IMR-90 (cell line): ENCODE data around the gene GNA14.
"Not testable (repeated sequence)": the region's sequence is repeated elsewhere in the genome, so short reads cannot be mapped to it uniquely, and the experiment has no call there.

Experiments used
- BHLHE40 ChIP-seq: fragments of 150-350 bp; IDR thresholded peaks from 2 replicates; pipeline ENCODE4 v1.6.1; 2016; ENCODE audit warnings: mild to moderate bottlenecking, low read depth, low read length
- CEBPB ChIP-seq: IDR thresholded peaks from 2 replicates; pipeline ENCODE4 v1.6.1; 2012; ENCODE audit warnings: low read depth, low read length, improper control_type of control experiment
- POLR2A ChIP-seq: IDR thresholded peaks from 2 replicates; pipeline ENCODE4 v1.6.1; 2012; ENCODE audit warnings: mild to moderate bottlenecking, low read depth, low read length
- RAD21 ChIP-seq: IDR thresholded peaks from 2 replicates; pipeline ENCODE4 v1.6.1; 2012; ENCODE audit warnings: low read length, improper control_type of control experiment
- RFX5 ChIP-seq: IDR thresholded peaks from 2 replicates; pipeline ENCODE4 v1.8.0; 2012; ENCODE audit warnings: low read depth, mild to moderate bottlenecking, low read length, moderate library complexity
- SMC3 ChIP-seq: fragments of 150-350 bp; IDR thresholded peaks from 2 replicates; pipeline ENCODE4 v1.6.1; 2016; ENCODE audit warnings: low read depth, mild to moderate bottlenecking, antibody characterized with exemption, low read length, moderate library complexity
- TF ChIP-seq, protein P1 (sequence below): conservative IDR thresholded peaks from 2 replicates; pipeline ENCODE4 v1.5.1; 2012; ENCODE audit warnings: mild to moderate bottlenecking, low read depth, low read length, improper control_type of control experiment
- TF ChIP-seq, protein P2 (sequence below): fragments of 150-350 bp; IDR thresholded peaks from 2 replicates; pipeline ENCODE4 v1.6.1; 2016; ENCODE audit warnings: low read depth, mild to moderate bottlenecking, low read length, moderate library complexity, borderline replicate concordance
- TF ChIP-seq, protein P3 (sequence below): fragments of 150-350 bp; IDR thresholded peaks from 2 replicates; pipeline ENCODE4 v1.6.1; 2017; ENCODE audit warnings: mild to moderate bottlenecking, antibody characterized with exemption, low read length, low read depth

DNA sequence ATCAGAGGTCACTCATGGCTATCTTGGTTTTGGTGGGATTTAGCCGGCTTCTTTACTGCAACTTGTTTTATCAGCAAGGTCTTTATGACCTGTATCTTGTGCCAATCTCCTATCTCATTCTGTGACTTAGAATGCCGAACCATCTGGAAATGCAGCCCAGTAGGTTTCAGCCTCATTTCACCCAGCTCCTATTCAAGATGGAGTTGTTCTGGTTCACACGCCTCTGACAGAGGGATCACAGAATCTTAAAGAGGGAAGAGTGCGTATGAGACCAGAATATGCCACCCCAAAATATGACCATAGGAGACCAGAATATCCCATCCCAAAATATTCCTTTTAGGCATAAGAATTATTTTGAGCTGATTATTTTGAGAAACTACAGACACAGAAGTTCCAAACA, 63.2 kb downstream of the GNA14 start:
- TF ChIP-seq, protein P1, sequence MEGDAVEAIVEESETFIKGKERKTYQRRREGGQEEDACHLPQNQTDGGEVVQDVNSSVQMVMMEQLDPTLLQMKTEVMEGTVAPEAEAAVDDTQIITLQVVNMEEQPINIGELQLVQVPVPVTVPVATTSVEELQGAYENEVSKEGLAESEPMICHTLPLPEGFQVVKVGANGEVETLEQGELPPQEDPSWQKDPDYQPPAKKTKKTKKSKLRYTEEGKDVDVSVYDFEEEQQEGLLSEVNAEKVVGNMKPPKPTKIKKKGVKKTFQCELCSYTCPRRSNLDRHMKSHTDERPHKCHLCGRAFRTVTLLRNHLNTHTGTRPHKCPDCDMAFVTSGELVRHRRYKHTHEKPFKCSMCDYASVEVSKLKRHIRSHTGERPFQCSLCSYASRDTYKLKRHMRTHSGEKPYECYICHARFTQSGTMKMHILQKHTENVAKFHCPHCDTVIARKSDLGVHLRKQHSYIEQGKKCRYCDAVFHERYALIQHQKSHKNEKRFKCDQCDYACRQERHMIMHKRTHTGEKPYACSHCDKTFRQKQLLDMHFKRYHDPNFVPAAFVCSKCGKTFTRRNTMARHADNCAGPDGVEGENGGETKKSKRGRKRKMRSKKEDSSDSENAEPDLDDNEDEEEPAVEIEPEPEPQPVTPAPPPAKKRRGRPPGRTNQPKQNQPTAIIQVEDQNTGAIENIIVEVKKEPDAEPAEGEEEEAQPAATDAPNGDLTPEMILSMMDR, result not testable (repeated sequence)
- not testable (repeated sequence) for TF ChIP-seq BHLHE40, POLR2A, SMC3, CEBPB, RAD21, RFX5
- TF ChIP-seq, protein P2, sequence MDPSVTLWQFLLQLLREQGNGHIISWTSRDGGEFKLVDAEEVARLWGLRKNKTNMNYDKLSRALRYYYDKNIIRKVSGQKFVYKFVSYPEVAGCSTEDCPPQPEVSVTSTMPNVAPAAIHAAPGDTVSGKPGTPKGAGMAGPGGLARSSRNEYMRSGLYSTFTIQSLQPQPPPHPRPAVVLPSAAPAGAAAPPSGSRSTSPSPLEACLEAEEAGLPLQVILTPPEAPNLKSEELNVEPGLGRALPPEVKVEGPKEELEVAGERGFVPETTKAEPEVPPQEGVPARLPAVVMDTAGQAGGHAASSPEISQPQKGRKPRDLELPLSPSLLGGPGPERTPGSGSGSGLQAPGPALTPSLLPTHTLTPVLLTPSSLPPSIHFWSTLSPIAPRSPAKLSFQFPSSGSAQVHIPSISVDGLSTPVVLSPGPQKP, result not testable (repeated sequence)
- TF ChIP-seq, protein P3, sequence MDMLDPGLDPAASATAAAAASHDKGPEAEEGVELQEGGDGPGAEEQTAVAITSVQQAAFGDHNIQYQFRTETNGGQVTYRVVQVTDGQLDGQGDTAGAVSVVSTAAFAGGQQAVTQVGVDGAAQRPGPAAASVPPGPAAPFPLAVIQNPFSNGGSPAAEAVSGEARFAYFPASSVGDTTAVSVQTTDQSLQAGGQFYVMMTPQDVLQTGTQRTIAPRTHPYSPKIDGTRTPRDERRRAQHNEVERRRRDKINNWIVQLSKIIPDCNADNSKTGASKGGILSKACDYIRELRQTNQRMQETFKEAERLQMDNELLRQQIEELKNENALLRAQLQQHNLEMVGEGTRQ, result not testable (repeated sequence)
